Mesothelial cell of epicardium (in vitro differentiated cells): Measurements from ENCODE around the gene CUL2. TPM values are rescaled to one million over a fixed set of nuclear protein-coding genes. Genes with fewer than 3 reads are reported as not detected.
"Not testable (repeated sequence)": the region's sequence is repeated elsewhere in the genome, so short reads cannot be mapped to it uniquely, and the experiment has no call there.

Experiments
- DNase-seq, 2 experiments: peaks; one replicate each; pipeline ENCODE4 v3.0.0; 2021; ENCODE audit warnings: low spot score in 2 of 2; ENCODE audit not compliant: unreplicated experiment in 2 of 2
- H3K27ac Mint-ChIP-seq: 2 replicates; pipeline ENCODE4 v1.8.0; 2021; ENCODE audit warnings: mixed read lengths
- H3K27me3 Mint-ChIP-seq: 2 replicates; pipeline ENCODE4 v1.8.0; 2021; ENCODE audit warnings: low read depth, mixed read lengths
- H3K36me3 Mint-ChIP-seq: 2 replicates; pipeline ENCODE4 v1.8.0; 2021; ENCODE audit warnings: mixed read lengths
- H3K4me1 Mint-ChIP-seq: 2 replicates; pipeline ENCODE4 v1.8.0; 2021; ENCODE audit warnings: mixed read lengths
- H3K4me3 Mint-ChIP-seq: 2 replicates; pipeline ENCODE4 v1.8.0; 2021; ENCODE audit warnings: mild to moderate bottlenecking, moderate library complexity, mixed read lengths
- H3K9me3 Mint-ChIP-seq: 2 replicates; pipeline ENCODE4 v1.8.0; 2021; ENCODE audit warnings: mixed read lengths
- CTCF ChIP-seq: fragments of 200-600 bp; sonication (generic); IDR thresholded peaks from one replicate; pipeline ENCODE4 v1.5.0; 2021; ENCODE audit warnings: antibody characterized with exemption; ENCODE audit not compliant: unreplicated experiment
- total RNA-seq: library from RNA; stranded (reverse); gene quantifications from 3 replicates; pipeline ENCODE4 v1.2.1, GENCODE V29; 2021

CUL2 gene
- total RNA-seq, 1 donor from 2014 or later: 33.7 TPM

GRCh38 chr10:35092851-35093250 lies 2.7 kb upstream of the CUL2 start:
- peaks cover 8% of the 10 kb centered on the region for H3K27me3 Mint-ChIP-seq
- H3K36me3 Mint-ChIP-seq: peaks cover under 1% of the 10 kb centered on the region
- no peak for DNase-seq
- H3K9me3 Mint-ChIP-seq: no peaks in the 10 kb centered on the region
- no peak for TF ChIP-seq CTCF
- H3K4me1 Mint-ChIP-seq: peaks cover 24% of the 10 kb centered on the region
- no peak overlapping the region for H3K4me3 Mint-ChIP-seq
- no peak overlapping the region for H3K27ac Mint-ChIP-seq

- peaks cover 7% of the 10 kb centered on the region for H3K36me3 Mint-ChIP-seq
- H3K27ac Mint-ChIP-seq: no peak overlapping the region
- TF ChIP-seq CTCF: no peak
- peaks cover 8% of the 10 kb centered on the region for H3K27me3 Mint-ChIP-seq
- peaks cover 24% of the 10 kb centered on the region for H3K4me1 Mint-ChIP-seq
- no peak for DNase-seq
- no peaks in the 10 kb centered on the region for H3K9me3 Mint-ChIP-seq
- H3K4me3 Mint-ChIP-seq: no peak overlapping the region
Measured at GRCh38 chr10:35091994-35092790, 2.1 kb upstream of the CUL2 start.

- TF ChIP-seq CTCF: no peak
- Mint-ChIP-seq H3K9me3 (no peaks in the 10 kb centered on the region), H3K4me1 (peaks cover 24% of the 10 kb centered on the region), H3K4me3 (peak overlapping the region; percentile 96), H3K36me3 (peaks cover 11% of the 10 kb centered on the region), H3K27me3 (no peaks in the 10 kb centered on the region), H3K27ac (peak overlapping the region; percentile 96)
- no peak for DNase-seq
Measured at GRCh38 chr10:35089611-35090161, 455 bp downstream of the CUL2 start.

- Mint-ChIP-seq H3K4me3 (no peak overlapping the region), H3K27ac (no peak overlapping the region), H3K27me3 (no peaks in the 10 kb centered on the region), H3K4me1 (peaks cover 2% of the 10 kb centered on the region), H3K9me3 (peaks cover 22% of the 10 kb centered on the region), H3K36me3 (peaks cover 42% of the 10 kb centered on the region)
- TF ChIP-seq CTCF: no peak
- no peak for DNase-seq
Measured at GRCh38 chr10:35083242-35083641, 6.9 kb downstream of the CUL2 start.

GRCh38 chr10:35080261-35080660 lies 9.9 kb downstream of the CUL2 start:
- H3K27me3 Mint-ChIP-seq, DNase-seq, H3K4me3 Mint-ChIP-seq, H3K27ac Mint-ChIP-seq, H3K4me1 Mint-ChIP-seq: not testable (repeated sequence)
- peaks cover 22% of the 10 kb centered on the region for H3K9me3 Mint-ChIP-seq
- peaks cover 31% of the 10 kb centered on the region for H3K36me3 Mint-ChIP-seq

GRCh38 chr10:35079763-35080162 lies 10.4 kb downstream of the CUL2 start:
- no peak for TF ChIP-seq CTCF
- H3K4me1 Mint-ChIP-seq: no peaks in the 10 kb centered on the region
- no peaks in the 10 kb centered on the region for H3K27me3 Mint-ChIP-seq
- peaks cover 22% of the 10 kb centered on the region for H3K9me3 Mint-ChIP-seq
- no peak for DNase-seq
- peaks cover 31% of the 10 kb centered on the region for H3K36me3 Mint-ChIP-seq
- no peak overlapping the region for H3K27ac Mint-ChIP-seq
- no peak overlapping the region for H3K4me3 Mint-ChIP-seq
